ENCODE measurements around the gene RARG.
"Not testable (repeated sequence)": the region's sequence is repeated elsewhere in the genome, so short reads cannot be mapped to it uniquely, and the experiment has no call there.

Gene RARG

GRCh38 chr12:53191096-53191884 lies 40.7 kb downstream of the RARG start:
- no peak for DNase-seq (ENCODE audit: low spot score)

DNA sequence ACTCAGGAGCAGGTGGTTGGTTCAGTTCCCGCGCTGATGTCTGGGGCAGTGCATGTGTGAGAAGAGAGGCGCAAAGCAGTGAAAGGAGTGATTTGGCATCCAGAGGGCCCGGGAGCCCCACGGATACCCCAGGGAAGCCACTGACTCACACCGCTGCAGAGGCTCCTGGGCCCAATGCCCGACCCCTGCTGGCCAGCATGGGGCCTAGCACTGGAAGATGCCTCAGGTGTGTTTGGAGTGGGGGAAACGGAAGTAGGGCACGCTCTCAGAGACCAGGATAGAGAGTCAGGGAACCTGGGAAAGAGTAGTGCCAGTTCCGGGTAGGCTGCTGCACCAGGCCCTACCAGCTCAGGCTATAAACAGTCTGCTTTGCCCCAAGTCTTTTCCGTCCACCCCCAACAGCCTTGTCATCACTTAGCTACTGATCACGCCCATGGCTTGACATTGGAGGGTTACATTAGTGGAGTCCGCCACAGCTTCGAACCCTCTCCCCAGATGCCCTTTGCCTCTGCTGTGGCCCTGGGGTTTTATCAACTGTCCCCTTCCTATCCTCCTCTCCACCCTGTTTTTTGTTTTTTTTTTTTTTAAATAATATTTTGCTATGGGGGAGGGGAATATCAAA lies 41.8 kb downstream of the RARG start:
- peak; percentile 89 for DNase-seq (ENCODE audit: low spot score)

DNA sequence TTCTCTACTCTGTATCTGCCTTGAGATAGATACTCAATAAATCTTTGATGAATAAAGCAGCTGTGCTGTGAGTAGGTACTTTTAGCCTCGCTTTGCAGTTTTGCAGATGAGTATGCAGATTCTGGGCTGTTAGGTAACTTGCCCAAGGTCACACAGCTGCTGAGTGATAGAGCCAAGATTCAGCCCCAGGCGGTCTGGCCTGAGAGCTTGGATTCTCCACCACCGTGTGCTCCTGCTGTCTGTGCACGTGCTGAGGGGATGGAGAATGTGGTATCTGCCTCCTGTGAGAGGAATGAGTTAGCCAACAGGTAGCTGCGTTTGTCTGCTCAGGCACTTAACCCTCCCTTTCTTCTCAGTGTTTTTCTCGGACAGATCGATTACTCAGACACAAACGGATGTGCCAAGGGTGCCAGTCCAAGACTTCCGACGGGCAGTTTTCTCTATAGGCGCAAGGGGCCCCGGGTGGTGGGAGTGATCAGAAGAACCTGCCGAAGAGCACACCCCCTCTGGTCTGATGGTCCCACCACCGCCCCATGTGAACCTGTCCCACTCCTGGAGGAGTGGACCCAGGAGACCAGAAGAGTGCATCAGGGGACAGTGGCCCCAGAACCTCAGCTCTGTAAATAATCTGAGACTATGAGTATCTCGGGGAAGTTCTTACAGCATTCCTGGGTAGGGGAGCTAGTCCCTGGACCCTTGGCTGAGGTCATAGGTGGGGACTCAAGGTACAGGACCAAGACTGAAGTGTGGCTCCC lies 44.7 kb downstream of the RARG start:
- no peak for DNase-seq (ENCODE audit: low spot score)

- DNase-seq (ENCODE audit: low spot score) = no peak
Observed at GRCh38 chr12:53186745-53187144, 45.3 kb downstream of the RARG start.

DNA sequence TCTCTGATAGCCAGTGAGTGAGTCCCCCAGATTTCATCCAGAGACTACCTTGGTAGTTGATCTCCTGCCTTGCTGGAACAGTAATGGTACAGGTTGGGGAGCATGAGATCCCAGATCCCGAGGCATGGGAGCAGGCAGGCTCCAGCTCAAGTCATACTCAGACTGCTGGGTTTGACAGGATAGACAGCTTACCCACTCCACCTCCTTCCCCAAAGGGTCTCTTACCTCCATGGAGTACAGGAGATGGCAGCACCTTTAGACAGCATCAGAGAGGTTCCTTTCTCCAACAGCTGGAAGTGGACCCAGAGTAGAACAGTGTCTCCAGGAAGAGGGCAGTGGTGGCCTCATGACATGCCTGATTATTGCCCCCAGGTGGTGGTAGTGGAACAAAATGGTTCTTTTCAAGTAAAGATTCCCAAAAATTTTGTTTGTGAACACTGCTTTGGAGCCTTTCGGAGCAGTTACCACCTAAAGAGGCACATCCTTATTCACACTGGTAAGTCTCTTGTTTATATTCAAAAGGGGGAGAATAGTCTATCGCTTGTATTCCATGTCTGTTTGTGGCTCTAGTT lies 46.3 kb downstream of the RARG start:
- no peak for DNase-seq (ENCODE audit: low spot score)

- DNase-seq (ENCODE audit: low spot score) = no peak
Observed at GRCh38 chr12:53184828-53185227, 47.2 kb downstream of the RARG start.

DNA sequence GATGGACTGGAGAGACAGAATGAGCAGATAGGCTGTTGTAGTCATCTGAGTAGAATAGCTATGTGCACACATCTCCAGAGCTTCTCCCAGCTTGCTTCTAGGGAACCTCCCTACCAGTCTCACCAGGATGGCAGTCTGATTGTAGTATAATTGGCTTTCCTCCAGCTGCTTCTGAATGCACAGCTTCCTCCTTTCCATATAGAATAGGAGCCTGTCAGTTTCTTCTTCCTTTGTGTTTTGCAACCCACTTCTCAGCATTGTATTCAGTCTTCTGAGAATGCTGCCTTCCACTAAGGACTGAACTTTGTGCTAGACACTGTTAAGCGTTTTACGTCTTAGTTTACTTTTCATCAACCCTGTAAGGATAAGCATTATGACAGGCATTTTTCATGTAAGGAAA lies 49.1 kb downstream of the RARG start:
- no peak for DNase-seq (ENCODE audit: low spot score)

GRCh38 chr12:53181935-53182334 lies 50.1 kb downstream of the RARG start:
- DNase-seq (ENCODE audit: low spot score) = no peak

GRCh38 chr12:53180931-53181645 lies 50.9 kb downstream of the RARG start:
- peak; percentile 96 for DNase-seq (ENCODE audit: low spot score)

DNA sequence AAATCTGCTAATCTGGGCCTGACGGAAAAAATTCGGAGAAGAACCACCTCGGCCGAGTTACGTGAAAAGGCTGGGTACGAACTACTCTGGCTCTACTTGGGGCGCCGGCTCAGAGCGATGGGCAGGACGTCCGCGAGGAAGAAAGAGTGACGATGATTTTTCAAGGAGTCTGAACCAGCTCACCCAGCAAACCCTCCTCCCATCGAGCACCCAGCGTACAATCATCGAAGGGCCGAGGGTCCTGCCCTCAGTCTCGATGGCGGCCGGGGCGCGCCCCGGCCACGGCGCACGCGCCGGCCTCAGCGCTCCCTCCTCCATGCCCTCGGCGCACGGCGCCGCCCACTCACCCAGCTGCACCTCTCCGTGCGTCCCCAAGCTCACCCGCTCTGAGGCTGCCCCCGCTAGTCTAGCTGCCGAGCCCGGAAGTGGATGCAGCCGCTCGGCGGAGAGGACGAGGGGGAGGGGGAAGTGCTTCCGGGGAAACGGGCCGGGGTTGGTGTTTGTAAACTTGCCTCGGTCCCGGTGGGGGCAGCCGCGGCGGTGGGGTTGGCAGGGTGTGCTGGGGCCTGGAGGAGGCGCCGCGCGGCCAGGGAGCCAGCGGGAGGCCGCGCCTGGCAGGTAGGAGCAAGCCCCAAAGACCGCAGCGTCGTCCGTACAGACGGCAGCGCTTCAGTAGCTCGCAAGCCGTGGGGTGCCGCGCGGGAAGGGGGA lies 51.6 kb downstream of the RARG start, which contains the start of the genes CSAD and ZNF740:
Gene CSAD (minus strand): TSS at position 706 of the 711 bp plus-strand sequence. CDS start 7,455 bp downstream, outside the sequence.
Gene ZNF740 (plus strand): TSS at position 503 of the 711 bp plus-strand sequence. CDS start 1,262 bp downstream, outside the sequence.
- DNase-seq (ENCODE audit: low spot score) = peak; percentile 98

DNA sequence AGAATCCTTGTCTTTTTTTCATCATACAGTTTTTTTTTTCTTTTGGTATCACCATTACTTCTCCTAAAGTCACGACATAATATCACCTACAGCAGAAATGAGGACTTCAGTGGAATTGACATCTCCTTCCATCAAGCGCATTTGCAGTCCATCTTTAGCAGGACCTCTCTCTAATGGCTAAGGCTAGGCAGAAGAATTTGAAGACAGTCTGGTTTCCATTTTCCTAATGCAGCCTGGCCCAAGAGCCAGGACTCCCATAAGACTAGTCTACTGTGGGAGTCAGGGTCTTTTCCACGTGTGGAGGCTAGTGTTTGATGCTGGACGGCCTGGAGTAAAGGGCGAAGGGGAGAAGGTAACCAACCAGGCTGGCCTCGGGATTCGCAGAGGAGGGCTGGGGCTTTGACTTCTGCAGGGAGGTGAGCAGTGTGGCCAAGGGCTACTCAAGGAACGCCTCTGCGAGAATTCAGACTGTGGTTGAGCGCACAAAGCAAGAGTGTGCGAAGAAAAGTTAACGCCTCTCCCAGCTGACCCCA lies 52.3 kb downstream of the RARG start:
- DNase-seq (ENCODE audit: low spot score) = peak; percentile 36

DNA sequence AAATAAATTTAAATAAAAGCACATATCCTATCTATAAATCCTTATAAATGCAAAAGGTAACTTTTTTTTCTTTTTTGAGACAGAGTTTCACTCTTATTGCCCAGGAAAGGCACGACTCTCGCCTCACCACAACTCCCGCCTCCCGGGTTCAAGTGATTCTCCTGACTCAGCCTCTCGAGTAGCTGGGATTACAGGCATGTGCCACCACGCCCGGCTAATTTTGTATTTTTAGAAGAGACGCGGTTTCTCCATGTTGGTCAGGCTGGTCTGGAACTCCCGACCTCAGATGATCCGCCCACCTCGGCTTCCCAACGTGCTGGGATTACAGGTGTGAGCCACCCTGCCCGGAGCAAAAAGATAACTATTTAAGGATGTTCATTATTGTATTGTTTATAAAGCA lies 53.2 kb downstream of the RARG start:
- DNase-seq (ENCODE audit: low spot score) = not testable (repeated sequence)

DNA sequence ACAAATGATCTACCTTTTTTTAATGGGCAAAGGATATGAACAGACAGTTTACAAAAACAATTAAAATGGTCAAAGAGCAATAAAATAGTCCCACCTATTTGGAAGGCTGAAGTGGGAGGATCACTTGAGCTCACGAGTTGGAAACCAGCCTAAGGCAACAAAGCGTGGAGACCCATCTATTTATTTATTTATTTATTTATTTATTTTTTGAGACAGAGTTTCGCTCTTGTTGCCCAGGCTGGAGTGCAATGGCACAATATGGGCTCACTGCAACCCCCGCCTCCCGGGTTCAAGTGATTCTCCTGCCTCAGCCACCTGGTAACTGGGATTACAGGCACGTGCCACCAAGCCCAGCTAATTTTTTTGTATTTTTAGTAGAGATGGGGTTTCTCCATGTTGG lies 54.6 kb downstream of the RARG start:
- DNase-seq (ENCODE audit: low spot score) = not testable (repeated sequence)

DNA sequence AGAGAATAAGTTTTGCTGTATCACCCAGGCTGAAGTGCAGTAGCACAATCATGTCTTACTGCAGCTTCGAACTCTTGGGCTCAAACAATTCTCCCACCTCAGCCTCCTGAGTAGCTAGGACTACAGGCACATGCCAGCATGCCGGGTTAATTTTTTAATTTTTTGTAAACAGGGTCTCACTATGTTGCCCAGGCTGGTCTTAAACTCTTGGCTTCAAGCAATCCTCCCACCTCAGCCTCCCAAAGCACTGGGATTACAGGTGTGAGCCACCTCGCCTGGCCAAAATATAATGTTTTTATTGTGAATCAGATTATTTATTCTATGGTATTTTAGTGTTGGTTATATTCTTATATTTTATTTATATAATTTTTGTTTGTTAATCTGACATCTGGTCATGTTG lies 55.3 kb downstream of the RARG start:
- no peak for DNase-seq (ENCODE audit: low spot score)

DNA sequence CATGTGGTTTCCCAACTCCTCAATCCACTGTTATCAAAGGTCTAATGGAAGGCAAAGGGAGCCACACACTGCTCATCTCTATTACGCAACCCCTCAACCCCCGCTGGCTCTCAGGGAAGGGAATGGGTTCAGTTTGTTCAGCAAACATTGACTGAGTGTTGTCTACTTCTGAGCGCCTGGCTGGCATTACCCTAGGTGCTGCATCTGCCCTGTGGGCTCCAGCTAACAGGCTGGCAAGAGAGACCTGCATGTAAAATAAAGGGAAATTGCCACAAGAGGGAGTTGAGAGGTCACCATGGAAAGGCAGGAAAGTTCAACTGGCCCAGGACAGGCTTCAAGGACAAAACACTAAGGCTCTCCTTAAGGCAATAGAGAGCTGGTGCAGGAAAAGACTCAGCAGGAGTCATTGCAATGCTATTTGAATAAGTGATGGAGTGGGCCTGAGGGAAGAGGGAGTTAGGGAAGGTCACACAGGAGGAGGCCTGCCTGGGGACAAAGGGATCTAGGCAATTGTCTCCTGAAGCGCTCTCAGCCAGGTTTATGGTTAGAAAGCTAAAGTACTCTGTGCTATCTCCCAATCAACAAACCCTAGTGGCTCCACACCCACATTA lies 57.0 kb downstream of the RARG start:
- DNase-seq (ENCODE audit: low spot score) = peak; percentile 78

DNA sequence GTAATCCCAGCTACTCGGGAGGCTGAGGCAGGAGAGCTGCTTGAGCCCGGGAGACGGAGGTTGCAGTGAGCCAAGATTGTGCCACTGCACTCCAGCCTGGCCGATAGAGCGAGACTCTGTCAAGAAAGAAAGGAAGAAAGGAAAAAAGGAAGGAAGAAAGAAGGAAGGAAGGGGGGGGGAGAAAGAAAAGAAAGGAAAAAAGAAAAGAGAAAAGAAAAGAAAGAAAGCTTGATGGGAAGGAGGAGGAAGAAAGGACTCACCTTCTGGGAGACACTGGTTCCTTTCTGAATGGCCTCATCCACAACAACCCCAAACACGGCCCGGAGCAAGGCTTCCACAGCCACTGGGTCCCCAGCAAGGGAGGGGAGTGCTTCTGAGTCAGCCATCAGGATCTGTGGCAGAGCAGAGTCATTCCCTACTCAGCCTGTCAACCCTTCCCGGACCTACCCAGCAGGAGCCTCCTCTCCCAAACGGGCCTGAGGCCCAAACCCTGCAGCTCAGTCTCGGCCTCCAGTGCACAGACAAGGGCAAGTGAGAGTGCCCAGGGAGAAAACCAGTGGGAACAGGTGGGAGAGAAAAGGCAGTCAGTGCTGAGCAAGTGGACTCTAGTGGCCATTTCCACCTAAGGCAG lies 58.8 kb downstream of the RARG start:
- DNase-seq (ENCODE audit: low spot score) = no peak

DNA sequence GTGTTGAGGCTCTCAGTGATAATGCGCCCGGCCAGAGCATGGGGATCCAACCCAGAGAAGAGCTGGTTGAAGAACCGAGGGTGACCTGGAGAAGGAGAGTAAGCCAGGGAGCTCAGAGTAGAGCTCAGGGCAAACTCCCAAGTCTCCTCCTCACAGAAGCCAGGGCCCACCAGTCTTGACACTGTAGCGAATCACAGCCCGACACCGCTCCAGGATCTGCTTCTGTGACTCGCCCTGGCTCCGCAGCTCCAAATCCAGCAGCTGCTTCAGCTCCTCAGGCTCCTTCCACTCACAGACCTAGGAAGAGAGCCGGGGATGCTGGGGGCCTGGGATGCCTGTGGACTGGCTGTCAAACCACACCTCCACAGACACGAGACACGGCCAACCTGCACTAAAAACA lies 59.7 kb downstream of the RARG start:
- DNase-seq (ENCODE audit: low spot score) = no peak

DNA sequence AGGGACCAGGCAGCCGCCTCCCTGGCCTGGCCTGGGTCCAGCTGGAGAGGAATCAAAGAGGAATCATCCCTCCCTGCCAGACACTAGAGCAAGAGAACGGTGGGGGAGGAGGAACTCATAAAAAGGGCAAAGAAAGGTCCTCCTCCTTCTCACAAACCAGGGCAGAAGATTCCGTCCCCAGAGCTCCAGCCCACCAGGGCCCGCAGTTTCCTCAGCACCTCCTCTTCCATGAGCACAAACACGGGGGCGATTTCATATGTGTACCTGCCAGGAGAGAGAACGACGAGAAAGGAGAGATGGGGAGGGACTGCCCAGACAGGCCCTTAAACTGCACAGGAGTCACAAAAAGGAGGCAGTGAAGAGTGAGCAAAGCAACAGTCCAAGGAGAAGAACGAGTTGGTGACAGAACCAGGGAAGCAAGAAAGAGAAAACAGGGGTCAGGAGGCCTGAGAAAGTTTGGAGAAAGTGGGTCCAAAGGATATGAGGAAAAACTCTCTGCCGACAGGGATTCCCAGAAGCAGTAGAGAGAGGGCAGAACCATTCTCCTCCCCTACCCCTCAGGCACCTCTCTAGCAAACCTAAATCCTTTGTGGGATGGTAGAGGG lies 60.2 kb downstream of the RARG start:
- DNase-seq (ENCODE audit: low spot score) = no peak
